SK-N-DZ (cell line): Measurements from ENCODE around the gene DHRS11.
A peak's percentile ranks its signal among the peaks of the same experiment; 100 is the strongest.

Experiments
- DNase-seq: peaks from one replicate; pipeline ENCODE4 v3.0.0-alpha.2; 2015; ENCODE audit warnings: low spot score

The DHRS11 gene

DNA sequence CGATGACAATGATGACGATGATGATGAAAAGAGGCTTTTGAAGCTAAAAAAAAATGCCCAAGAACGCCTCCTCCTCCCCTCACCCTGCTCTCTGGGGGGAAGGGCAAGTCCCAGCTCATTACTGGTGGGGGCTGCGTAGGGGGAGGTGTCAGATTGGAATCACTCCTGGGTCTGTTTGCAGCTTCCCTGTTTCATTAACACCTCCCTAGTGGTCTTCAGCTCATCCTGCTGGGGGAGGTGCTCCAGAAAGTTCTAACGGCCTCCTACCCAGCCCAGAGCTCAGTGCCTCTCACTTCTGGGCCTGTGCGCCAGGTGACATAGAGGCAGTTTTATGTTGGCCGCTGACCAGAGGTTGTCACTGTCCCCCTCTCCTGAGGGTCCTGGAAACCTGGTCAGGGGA, 22.4 kb downstream of the DHRS11 start:
- no peak for DNase-seq

DNA sequence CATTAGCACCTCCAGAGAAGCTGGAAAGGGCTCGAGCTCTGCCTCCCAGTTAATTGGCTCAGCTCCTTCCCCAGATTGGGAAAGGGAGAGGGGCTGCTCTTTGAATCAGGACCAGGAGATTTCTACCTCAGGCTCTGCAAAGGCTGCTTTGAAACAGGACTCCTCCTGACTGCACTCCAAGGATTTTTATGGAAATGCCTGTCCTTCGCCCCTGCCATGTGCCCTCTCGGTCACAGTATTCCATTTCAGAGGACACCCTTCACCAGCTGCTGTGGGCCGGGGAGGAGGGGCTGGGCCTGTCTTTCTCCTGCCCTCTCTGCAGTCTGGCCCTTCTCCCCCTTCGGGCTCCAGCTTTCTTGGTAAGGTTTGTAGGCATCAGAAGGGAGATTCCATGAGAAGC, 23.3 kb downstream of the DHRS11 start:
- DNase-seq = no peak

DNA sequence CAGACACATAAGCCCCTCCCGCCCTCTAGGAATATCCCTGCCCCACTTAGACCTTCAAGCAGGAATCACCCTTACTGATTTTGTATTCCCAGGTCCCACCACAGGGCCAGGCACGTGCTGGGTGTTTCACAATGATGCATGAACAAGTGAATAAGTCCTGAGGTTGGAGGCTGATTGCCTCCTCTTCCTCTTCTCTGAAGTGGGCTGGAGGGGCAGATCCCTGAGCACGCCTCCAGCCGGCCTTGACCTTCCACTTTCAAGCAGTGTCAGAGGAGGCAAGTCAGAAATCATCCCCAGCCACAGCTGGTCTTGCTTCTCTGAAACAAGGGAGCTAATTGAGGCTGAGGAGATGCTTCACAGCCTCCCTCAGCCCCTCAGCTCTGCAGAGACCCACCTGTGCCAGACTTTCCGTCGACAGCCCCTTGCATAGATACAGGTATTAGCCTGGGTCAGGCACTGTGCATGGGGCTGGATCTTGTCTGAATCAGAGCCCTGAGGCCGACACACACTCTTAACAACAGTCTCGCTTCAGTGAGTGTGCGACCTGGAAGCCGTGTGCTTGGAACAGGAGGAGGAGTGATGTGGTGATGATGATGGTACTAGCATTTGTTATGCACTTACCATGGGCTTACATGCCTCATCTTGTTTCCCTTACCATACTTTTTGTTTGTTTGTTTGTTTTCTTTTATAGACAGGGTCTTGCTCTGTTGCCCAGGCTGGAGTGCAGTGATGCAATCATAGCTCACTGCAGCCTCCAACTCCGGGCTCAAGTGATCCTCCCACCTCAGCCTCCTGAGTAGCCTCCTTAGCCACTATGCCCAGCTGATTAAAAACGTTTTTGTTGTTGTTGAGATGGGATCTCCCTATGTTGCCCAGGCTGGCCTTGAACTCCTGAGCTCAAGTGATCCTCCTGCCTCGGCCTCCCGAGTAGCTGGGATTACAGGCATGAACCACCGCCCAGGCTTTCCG, 24.7 kb downstream of the DHRS11 start:
- DNase-seq = no peak

DNA sequence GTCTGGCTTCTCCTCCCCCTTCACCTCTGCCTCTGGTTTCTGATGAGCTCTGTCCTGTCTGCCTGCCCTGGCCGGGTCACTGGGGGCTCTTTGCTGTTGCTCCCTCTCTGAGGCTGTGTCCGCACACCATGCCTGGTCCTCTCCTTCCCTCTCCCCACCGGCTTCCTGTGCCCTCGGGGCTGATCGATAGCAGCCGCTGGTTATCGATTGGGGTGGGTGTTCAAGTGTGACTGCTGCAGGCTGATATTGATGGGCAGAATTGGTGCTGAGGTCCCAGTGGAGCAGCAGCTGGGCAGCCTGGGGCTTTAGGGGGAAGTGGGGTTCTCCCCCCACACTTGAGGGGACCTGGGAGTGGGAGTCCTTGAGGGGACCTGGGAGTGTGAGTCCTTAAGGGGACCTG, 26.1 kb downstream of the DHRS11 start:
- no peak for DNase-seq

DNA sequence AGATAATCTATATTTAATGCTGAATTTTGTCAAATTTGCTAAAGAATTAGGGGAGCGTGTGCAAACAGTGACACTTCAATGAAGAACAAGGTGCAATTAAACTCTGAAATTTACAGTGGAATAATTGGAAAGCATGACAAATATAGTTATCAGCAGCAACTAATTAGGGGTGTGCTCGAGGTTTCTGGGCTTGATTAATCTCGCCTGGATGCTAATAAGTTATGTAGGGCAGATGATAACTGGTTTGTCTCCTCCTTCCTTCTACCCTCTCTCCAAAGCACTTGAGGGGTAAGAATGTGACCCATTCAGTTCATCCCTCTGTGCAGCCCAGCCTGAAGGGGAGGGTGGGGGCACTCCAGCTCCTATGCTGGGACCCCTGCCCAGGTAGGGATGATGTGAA, 31.6 kb downstream of the DHRS11 start:
- DNase-seq = no peak

DNA sequence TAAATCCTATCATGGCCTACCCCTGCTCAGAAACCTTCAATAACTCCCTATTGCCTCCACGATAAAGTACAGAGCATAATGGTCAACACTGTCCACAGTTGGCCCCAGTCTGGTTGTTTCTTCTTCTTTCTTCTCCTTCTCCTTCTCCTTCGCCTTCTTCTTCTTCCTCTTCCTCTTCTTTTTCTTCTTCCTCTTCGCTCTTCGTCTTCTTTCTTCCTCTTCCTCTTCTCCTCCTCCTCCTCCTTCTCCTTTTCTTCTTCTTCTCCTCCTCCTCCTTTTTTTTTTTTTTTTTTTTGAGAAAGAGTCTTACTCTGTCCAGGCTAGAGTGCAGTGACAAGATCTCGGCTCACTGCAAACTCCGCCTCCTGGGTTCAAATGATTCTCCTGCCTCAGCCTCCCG, 33.5 kb downstream of the DHRS11 start:
- DNase-seq = no peak

DNA sequence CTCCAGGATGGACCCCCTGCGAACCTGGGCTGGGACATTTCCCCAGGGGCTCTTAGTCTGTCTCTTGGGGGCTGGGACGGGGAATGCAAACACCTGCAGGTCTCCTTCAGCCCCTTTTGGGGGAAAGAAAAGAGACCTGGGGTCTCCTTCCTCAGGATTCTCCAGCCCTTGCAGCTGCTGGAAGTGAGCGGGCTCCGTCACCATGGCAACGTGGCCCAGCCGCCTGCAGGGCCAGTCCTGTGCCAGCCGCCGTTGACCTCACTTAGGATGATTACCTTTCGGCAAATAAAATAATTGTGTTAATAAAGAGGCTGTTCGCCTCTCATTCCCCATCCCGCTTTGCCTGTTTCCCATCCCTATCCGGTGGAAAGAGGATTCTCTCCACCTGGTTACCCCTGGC, 35.4 kb downstream of the DHRS11 start:
- peak; percentile 54 for DNase-seq

DNA sequence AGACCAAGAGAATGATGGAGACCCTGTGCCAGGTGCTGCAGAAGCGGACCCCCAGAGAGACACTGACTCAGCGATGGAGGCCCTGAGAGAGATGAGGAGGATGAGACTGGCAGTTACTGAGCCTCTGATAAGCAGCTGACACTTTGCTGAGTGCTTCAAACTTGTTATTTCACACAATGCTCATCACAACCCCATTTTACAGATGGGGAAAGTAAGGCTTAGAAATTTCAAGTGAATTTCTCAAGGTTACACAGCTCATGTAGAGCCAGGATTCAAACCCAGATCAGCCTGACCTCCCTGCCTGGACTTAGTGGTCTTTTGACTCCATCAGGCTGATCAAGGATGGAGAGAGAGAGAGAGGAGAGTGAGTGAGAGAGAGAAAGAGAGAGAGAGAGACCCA, 36.9 kb downstream of the DHRS11 start:
- no peak for DNase-seq

DNA sequence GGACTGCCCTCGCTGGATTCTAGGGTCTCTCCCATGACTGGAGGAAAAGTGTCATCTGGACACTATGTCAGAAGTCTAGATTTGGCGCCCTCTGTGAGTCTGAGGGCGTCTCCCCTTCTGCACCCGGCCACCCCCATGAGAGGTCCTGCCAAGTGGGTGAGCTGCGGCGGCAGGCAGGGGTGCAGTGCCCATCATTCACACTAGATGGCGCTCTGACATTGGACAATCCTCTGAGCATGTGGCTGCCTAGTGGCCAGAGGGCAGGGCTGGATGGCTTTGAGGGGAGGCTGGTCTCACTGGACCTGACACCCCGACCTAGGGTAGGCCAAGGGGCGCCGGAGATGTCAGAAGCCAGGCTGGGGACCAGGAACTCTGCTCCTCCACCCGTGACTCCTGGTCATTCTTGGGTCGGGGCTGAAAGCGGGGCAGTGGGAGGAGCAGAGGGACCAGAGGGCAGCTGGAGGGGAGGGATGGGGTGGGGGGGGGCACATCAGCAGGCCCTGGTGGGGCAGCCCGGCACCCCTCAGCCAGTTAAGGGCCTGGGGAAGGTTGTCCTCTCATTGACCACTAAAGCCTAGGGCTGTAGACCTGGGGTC, 37.7 kb downstream of the DHRS11 start:
- peak; percentile 74 for DNase-seq

DNA sequence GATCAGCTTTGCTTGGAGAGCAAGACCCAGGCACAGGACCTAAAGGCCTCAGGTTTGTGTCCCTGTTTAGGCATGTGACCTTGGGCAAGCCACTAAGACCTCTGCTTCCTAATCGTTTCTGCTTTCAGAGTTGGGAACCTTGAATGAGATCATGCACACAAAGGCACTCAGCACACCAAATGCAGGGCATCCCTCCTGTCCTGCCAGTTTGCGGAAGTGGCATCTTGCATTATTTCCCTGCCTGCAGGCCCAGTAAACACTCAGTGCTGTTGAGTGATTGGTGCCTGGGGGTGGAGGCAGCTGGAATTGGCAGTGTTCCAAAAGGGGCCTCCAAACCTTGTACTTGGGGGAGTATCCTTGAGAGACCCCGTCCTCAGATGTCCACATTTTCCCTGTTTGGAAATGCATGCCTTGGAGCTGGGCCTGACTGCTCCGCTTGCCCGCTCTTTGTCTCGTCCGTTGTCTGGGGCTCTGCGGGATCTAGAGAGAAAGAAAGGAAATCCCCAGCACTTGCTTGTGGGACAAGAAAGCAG, 38.4 kb downstream of the DHRS11 start:
- DNase-seq = no peak

DNA sequence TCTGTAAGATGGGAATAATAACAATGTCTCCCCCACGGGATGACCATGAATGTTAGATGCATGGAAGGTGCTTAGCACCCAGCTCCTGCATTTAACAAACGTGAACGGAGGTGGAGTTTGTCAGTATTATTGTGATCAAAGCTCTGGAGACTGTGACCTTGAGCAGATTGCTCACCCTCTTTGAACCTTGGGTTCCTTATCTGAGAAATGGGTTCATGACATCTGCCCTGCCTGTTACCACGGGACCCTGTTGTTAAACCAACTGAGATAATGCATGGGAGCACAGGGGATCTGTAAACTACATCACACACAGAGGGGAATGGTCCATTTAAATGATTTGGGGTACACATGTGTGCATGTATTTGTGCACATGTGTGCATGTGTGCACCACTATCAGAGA, 39.3 kb downstream of the DHRS11 start:
- DNase-seq = no peak

DNA sequence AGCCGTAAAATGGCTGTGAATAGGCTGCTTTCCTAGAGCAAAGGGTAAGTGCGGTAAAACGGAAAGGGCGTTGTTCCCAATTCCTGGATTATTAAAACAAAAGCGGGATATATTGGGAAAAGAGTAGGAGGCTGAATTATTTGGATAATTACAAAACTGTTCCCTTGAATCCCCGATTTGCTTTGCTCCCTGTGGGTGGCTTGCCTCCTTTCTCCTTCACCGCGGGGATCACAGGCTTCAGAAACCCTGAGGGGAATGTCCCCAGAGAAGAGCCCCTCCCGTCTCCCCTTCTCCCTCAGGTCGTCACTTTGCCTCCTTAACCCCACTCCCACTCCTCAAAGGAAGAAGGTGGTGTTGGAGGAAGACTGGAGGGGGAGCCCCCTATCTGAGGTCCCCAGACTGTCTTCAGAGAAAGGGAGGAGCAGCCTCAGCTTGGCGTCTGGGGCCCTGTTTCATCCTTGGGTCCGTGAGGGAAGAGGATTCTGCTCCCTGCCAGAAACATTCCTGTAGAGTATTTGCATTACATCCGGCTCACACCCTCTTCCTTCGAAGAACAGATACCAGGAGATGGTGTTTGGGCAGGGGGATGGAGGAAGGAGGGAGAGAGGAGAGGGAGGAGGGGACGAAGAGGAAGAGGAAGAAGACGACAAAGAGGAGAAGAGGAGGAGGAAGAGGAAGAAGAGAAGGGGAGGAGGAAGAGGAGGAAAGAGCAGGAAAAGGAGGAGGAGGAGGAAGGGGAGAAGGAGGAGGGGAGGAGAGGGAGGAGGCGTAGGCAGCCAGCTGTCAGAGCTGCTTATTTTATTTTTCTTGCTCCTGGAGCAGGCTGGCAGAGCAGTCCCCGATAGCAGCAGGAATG, 41.5 kb downstream of the DHRS11 start:
- DNase-seq = no peak

DNA sequence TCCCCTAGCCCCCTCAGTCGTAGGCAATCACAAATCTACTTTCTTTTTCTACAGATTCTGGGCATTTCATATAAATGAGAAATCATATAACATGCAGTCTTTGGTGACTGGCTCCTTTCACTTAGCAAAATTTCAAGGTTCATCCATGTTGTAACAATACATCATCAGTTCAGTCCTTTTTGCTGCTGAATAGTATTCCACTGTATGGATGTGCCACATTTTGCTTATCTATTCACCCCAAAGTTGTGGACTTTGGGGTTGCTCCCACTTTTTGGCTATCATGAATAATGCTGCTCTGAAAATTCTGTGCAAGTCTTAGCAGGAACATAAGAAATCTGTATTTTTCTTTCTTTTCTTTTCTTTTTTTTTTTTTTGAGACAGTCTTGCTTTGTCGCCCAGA, 48.7 kb downstream of the DHRS11 start:
- no peak for DNase-seq

DNA sequence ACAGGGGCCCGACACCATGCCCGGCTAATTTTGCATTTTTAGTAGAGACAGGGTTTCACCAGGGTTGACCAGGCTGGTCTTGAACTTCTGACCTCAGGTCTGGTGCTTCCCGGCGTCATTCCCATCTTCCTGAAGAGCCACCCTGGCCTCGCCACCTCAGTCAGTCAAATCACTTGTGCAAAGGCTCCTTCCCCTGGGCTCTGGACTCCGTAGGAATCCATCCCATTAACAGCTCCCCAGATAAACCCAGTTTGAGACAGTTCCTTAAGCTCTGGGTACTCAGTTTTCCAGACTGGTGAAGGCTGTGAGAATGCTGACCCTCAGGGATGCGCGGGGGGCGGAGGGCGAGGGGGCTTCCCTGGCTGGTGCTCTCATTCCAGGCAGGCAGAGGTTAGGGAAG, 49.2 kb downstream of the DHRS11 start:
- DNase-seq = no peak

DNA sequence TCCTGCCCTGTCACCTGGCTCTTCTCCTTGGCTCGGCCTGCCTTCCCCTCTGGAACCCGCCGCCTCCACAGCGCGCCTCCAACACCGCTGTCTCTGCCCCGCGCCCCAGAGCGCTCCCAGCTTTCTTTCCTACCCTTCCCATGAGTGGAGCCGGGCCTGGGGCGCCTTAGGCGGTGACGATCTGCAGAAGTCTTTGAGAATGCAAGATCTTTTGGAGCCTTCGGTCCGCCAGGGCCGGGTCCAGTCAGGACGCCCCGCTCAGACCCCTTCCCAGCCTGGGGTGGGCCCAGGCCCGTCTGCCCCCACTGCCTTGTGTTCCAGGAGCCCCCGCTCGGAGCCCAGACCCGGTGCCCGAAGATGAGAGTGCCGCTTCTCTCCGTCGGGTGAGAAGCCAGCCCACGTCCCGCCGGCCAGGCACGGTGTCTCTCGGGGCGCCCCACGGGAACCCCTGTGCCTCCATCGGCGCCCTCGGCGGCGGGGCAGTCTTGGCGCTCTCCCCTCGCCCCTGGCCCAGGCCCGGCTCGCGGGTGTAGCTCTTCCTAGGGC, 49.7 kb downstream of the DHRS11 start:
- DNase-seq = no peak

DNA sequence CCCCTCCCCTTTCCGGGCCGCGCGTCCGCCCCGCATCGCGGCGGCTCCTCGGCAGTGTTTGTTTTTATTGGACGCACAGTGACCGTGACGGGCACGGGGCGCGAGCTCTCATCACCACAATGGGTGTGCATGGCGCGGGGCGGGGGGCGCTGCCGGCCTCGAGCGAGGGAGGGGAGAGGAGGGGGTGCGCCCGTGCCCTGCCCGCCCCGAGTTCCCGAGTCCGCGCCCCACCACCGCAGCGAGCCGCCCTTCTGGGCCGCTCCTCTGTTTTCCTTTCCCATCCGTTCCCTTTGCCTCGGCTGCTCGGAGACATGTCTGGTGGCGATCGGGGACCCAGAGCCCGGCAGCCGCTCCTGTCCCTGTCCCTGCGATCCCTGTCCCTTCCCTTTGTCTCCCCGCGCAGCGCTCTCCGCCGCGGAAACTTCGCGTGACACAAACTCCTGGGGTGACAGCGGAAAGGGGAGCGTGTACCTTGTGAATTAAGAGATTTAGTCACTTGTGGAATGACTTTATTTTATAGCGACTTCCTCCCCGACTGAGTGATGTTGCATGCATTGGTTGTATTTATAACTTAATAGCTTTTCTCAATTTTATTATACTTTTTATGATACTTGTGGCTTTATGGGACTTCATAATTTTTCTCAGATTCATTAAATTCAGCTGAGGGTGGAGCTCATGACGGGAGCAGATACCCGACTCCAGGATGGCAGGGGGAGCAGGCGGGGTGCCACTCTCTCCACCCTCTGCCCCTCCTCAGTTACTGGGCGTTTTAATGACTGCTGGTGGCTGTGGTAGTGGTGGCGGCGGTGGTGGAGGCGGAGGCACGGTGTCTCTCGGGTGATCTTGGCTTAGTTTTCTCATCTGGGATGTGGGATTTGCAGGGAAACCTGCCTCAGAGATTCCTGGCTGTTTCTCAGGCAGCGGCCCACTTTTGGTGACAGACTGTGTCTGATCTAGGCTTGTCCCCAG, 50.5 kb downstream of the DHRS11 start:
- no peak for DNase-seq

DNA sequence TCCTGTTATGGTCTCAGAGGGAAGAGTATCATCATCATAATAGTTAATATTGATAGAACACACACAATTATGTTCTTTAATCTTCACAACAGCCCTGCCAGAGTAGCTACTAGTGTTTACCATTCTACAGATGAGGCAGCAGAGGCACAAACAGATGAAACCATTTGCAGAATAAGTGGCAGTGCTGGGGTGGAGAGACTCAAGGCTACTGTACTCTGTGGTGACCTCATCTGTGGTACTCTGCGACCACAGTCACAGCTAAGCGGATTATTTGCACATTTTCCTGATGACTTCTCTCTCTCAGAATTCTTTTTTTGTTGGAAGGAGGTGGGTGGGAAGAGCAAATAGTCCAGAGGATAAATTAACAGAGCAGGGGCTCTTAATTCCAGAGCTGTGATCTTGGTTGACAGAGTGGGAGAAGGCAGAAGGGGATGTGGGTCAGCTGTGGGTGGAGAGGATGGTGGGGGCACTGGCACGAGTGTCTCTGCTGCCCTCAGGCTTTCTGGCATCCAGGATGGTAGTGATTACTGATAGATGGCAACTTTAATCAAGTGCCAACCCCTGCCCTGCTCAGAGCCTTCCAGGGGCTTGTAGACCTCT, 51.5 kb downstream of the DHRS11 start:
- no peak for DNase-seq

DNA sequence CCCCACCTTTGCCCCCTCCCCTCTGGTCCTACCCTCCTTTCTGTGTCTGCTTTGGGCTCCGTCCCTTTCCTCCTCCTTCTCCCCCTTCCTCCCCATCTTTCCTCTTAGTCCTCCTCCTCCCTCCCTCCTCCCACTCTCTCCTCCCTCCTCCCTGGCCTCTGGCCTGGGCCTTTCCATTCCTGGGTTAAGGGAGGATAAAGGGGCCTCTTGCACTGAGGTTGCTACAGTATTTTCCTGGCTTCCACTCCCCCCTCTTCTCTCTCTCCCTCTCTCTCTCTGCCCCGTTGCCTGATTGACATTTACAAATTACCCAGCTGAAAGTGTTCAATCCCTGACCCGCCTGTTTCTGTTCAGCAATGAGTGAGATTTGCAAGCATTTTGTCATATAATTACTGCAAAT, 53.7 kb downstream of the DHRS11 start:
- DNase-seq = no peak

DNA sequence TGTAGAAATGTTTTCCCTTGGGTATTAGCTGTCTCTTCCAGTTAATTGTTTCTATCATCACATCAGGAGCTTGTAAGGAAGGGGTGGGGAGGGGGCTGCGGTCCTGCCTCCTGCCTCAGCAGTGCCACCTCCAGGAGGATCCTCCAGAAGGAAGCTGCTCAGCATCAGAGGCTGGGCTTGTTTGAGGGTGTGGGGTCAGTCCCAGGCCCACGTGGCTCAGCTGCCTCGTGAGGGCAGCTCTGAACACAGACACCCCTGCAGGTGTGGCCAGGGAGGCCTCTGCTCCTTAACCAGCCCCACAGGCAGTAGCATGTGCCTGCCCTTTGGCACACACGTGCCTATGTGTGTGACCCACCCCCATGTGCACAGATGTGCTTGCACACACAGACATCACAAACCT, 56.0 kb downstream of the DHRS11 start:
- DNase-seq = peak; percentile 52
